ENCODE results near the gene WDR70.

Gene WDR70

GRCh38 chr5:37539459-37539858 lies 160.3 kb downstream of the WDR70 start:
- no peak for TF ChIP-seq CTCF (IDR thresholded peaks at IDR 0.05)

DNA sequence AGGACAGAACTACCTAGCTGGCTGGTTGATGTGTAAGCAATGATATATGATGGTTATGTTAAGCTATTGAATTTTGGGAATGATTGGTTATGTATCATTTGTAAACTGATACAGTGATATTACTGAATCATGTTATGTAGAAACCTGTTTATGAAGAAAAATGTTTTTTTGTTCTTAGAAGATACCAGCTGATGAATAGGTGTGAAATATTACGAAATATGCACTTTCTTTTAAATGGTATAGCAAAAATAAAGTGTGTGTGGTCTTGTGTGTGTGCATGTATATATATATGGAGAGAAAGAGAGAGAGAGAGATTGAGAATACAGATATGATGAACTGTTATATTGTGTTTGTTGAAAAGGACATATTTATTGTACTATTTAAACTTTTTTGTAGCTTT lies 164.1 kb downstream of the WDR70 start:
- no peak for TF ChIP-seq CTCF (IDR thresholded peaks at IDR 0.05)

DNA sequence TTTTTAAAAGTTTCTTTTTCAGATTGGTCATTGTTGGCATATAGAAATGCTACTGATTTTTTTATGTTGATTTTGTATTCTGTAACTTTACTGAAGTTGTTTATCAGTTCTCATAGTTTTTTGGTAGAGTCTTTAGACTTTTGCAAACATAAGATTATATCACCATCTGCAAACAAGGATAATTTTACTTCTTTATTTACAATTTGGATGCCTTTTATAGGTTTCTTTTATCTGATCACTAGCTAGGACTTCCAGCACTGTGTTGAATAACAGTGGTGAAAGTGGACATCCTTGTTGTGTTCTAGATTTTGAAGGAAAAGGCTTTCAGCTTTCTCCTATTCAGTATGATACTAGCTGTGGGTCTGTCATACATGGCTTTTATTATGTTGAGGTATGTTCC lies 170.3 kb downstream of the WDR70 start:
- no peak for TF ChIP-seq CTCF (IDR thresholded peaks at IDR 0.05)

DNA sequence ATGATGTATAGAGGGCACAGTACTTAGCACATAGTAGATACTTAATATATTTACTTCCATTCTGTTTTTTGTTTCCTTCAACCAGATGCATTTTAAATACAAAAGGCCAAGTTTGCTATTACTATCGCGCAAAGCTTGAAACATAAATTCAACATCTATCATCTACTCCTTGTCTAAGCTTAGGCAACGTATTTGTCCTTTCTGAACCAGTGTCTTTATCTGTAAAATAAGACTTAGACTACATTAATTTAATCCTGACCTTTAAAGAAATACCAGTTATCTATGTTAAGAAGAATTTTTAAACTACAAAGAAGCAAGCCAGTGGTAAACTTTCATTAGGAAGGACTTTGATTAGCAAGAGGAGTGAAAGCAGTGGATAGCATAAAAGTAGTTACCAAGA lies 173.0 kb downstream of the WDR70 start:
- no peak for TF ChIP-seq CTCF (IDR thresholded peaks at IDR 0.05)

DNA sequence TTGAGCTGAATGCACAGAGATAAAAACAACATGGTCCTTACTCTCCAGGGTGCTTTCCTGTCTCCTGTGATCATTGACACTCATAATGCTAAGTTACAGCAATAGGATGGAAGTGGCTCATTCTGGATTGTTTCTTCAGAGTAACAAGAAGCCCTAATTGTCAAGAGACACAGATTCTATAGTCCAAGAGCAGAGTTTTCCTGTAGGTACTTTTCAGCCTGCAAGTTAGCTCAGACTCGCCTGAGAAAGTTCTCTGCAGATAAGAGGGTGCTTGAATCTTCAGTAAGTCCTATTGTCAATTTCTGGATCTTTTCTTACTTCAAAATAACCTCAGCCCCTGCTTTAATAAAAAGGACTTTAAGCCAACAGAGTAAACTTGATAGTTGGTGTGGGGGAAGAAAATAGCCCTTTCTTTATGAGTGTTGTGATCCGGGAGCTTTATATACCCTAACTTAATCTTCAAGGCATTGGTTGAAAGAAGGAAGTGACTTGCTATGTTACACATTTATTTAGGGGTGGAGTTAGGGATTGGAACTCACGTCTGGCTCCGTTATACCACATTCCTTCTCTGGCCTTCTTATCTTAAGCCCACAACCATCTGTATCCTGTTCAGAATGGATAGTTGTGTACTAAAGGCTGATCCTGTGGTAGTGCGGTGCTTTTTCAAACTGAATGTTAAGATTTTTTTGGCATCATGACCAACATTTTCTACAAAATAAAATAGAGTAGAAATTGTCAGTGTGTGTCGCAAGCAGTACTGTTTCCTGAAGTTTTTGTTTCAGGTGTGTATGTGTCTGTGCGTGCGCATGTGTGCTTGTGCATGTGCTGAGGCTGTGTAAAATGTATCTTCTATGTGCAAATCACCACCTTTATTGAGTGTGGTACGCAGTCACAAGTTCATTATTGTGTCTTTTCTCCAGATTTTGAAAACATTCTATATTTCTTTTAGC lies 173.9 kb downstream of the WDR70 start:
- no peak for TF ChIP-seq CTCF (IDR thresholded peaks at IDR 0.05)

DNA sequence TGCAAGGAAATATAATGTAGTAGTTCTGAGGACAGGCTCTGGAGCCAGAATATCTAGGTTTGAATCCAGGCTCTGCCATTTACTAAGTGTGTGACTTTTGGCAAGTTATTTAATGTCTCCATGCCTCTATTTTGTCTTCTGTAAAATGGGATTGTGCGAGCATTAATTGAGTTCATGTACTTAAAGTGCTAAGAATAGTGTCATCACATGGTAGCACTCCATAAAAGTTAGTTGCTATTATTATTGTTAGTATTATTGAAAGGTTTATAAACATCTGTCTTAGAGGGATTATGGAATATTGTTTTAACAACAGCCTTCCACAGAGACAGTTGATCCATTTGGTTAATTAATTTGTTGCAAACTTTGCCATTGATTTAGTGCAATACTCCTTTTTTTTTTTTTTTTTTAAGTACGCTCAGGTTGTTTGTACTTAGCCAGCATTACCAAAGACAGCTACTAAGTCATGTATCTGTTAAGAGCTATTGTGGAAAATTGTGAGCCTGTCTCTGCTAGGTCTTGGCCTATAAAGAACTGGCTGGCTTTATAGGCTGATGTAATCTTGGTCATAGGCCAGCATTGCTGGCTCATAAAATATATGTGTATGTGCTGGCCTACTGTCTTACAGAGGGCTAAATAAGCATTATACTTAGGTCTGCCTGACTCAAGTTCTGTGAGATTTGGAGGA lies 174.7 kb downstream of the WDR70 start:
- no peak for TF ChIP-seq CTCF (IDR thresholded peaks at IDR 0.05)

- TF ChIP-seq CTCF (IDR thresholded peaks at IDR 0.05) = no peak
These were observed 175.3 kb downstream of the WDR70 start for GRCh38 chr5:37554405-37554739.

Data from LNCAP (cell line).